Stimulated activated CD4-positive, alpha-beta T cell treated with anti-CD3 and anti-CD28 coated beads, Interleukin-1b, Interleukin-23, amount 100 ng/mL, for 48 hours (primary cell): Measurements from ENCODE around the gene TEAD3.
A peak's percentile ranks its signal among the peaks of the same experiment; 100 is the strongest.

Experiments used
- DNase-seq: peaks from one replicate; pipeline ENCODE4 v3.0.0-alpha.2; 2020

TEAD3 gene

GRCh38 chr6:35512006-35512405 is 15.1 kb upstream of the TEAD3 start:
- DNase-seq: no peak

DNA sequence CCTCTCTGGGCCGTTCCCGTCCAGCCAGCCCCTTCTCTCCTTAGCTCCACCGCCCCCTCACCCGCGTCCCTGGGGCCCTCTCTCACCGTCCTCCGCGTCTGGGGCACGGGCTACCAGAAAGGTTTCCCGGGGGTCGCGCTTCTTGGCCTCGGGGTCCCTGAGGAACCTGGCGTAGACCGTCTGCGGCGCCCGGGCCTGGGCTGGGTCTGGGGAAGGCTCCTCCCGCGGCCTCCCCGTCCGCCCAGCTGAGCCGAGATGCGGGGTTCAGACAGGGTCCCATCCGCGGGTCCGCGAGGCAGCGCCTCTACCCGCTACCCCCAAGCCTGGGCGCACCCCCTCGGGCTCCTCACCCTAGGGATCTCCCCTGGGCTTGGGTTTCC is 14.7 kb upstream of the TEAD3 start:
- no peak for DNase-seq

DNA sequence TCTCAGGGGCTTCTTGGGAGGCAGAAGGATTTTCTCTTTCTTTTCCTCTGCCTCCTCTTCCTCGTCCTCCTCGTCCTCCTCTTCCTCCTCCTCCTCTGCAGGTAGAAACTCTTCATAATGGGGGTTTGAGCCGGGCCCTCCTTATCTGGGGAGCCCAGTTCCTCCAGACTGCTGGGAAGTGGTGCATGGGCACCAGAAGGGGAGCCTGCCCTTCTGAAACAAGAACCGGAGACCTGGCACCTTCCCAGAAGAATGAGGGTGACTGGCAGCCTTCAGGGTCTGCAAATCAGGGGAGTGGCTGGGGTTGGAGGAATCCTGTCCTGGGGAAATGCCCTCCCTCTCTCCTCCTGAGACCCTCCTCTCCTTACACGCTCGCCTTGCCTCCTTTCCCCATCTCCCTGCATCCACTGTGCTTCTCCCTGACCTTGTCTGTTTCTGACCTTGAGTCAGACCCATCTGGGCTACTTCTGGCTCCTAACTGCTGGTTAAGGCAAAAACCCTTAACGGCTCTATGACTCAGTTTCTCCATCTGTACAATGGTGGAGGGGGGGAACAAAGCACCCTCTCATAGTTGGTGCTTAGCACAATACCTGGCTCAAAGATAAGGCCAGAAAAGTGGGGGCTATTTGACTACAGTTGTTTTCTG is 14.2 kb upstream of the TEAD3 start:
- DNase-seq: no peak

DNA sequence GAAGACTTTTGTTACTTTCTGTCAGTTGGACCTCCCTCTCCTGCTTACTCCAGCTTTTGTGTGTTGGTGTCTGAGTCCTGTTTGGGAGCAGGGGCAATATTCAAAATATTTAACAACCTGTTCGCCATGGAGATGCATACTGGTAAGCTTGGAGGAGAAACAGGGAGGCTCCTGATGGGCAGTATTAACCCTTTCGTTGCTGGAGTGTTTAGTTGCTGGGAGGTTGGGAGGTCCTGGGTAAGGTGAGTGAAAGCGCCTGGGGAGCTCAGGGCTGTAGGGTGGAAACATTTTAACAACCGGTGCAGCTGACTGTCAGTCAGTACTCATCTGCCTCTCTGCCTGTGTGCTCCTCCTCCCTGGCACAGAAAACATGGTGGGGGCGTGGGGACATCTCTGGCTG is 11.7 kb upstream of the TEAD3 start:
- no peak for DNase-seq

- DNase-seq: no peak
These were observed 11.1 kb upstream of the TEAD3 start for GRCh38 chr6:35508027-35508426.

GRCh38 chr6:35507221-35507620 is 10.3 kb upstream of the TEAD3 start:
- DNase-seq: no peak

DNA sequence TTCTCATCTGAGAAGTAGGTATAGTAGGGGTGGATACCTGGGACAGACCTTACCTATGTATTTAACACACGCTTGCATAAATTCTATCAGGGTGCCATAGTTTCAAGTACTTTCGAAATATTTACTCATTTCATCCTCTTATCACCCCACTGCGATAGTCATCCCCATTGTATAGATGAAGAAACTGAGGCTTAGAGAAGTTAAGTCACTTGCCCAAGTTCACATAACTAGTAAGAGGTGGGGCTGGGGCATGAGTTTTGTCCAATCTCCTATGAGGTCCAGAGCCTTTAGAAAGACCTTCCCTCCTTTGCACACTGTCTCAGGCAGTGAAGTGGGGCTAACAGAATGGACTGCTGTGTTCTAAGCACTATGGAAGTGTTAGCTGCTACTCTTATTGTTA is 9.7 kb upstream of the TEAD3 start:
- no peak for DNase-seq

- DNase-seq: no peak
These were observed 9.1 kb upstream of the TEAD3 start for GRCh38 chr6:35505999-35506412.

DNA sequence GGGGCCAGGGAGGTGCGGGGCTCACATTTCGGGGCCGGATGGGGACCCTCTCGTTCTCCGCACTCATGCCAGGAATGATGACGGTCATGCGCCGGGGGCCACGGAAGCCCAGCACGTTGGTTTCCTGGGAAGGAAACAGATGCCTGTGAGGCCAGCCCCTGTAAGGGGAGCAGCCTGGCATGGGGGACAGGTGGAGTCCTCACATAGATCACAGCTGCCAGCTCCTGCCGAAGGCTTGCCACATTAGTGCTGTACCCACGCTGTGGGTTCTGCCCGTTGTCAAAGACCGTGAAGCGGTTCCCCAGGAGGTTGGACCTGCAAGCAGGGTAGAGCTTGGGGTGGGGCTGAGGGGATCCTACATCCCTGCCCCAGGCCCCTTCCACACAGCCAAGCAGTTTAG is 6.7 kb upstream of the TEAD3 start:
- no peak for DNase-seq

DNA sequence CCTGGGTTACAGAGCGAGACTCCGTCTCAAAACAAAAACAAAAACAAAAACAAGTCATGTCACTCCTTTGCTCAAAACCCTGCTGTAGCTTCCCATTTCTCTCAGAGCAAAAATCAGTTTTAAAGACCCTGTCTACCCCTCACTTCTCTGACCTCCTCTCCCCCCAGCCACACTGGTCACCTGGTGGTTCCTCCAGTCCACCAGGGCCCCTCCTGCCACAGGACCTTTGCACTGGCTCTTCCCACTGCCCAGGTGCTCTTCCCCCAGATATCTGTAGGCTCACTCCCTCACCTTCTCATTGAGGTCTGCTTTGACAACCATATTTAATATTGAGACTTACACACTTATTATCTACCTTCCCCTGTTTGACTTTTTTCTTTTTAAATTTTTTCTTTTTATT is 4.9 kb upstream of the TEAD3 start:
- no peak for DNase-seq

- DNase-seq: no peak
These were observed 3.9 kb upstream of the TEAD3 start for GRCh38 chr6:35500782-35501181.

DNA sequence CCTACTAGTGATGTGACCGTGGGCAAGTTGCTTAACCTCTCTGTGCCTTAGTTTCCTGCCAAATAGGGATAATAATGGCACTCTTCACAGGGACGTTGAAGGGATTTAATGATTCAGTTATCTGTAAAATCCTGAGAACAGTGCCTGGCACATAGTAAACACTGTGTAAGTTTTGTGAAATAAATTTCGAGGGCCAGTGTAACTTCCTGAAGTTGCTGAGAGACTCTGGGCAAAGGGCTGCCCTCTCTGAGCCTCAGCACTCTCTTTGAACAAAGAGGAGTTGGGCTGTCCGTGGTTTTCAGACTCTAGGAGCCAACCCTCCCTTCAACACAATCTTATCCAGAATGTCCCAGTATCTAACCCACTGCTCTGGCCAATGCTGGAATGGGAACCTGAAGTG is 2.5 kb upstream of the TEAD3 start:
- DNase-seq: no peak

GRCh38 chr6:35498422-35499067 is 1.7 kb upstream of the TEAD3 start:
- DNase-seq: no peak

DNA sequence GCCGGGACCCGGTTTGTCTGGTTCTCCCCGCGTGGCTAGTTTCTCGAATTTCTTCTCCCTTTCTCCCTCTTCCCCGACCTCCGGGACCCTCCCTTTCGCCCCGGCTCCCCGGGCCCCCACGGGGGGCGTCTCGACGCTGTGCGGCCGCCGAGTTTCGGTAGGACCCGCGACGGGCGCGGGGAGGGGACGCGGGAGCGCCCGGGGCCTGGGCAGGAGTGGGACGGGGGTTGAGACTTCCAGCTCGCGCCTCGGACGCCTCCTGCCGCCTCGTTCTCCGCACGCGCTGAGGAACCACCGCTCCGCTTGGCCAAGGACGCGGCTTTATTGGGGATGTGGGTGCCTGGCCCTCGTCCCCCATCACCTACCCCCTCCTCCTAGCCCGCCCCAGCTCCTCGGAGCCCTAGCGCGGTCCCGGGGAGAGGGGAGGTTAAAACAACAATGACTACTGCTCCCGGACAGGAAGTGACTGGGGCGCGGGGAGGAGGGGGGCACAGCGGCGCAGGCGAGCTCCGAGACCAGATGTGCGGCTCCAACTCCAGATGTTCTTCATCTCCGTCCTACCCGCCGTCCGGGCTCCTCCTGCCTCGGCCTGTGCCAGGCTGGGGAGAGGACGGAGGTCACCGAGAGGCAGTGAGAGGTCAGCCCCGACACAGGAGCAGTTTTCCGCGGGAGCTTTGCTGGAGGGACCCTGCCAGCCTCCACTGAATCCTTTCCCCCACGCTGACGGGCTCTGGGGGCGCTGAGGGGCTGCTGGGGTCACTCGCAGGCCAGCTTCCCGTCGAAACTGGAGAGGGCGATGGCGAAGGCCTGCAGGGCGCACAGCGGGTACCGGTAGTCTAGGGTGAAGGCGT is 917 bp upstream of the TEAD3 start:
- peak; percentile 48 for DNase-seq

- no peak for DNase-seq
These were observed 641 bp downstream of the TEAD3 start for GRCh38 chr6:35496036-35496840.

GRCh38 chr6:35495258-35496035 is 1.4 kb downstream of the TEAD3 start:
- no peak for DNase-seq

- DNase-seq: no peak
These were observed 2.7 kb downstream of the TEAD3 start for GRCh38 chr6:35494161-35494563.

- no peak for DNase-seq
These were observed 3.4 kb downstream of the TEAD3 start for GRCh38 chr6:35493307-35493983.

DNA sequence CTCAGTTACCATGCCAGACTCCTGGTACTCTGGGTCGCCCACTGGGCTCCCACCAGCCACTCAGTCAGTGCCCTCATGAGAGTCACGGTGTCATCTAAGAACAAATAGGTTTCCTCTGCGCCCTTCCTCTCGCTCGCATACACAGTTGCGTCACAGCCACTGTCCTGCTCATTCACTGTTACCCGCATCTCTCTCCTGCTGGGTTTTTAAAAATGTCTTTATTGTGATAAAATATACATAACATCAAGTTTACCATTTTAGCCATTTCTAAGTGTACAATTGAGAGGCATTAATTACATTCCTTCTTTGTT is 4.0 kb downstream of the TEAD3 start:
- no peak for DNase-seq

GRCh38 chr6:35492258-35492973 is 4.5 kb downstream of the TEAD3 start:
- DNase-seq: no peak

DNA sequence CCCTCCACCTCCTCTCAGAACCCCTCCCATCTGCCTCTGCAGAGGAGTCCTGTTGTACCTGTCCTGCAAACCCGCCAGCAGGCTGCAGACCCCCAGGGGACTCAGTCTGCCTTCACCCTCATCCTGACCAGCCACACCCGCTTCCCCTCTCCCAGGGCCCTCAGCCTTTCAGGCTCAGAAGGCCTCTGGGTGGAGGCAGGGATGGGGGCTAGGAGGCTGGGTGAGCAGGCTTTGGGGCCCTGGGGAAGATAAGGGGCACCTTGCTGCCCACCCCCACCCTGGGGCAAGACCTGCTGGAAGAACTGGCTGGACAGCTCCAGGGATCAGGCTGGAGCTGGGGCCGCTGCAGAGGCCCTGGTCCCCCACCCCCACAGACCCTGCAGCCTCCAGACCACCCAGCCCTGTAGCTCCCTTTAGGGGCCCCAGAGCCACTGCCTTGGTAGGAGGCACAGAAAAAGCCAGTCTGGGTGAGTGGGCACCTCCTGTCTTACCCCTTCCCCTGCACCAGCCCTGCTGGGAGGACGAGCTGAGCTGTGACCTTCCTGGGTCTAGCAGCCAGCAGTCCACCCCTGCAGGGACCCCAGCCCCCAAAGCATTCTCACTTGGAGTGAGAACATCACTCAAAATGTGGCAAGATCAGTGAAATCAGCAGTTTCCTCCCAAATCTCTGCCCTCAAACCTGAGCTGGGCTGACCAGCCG is 5.2 kb downstream of the TEAD3 start:
- no peak for DNase-seq
